Activated CD4-positive, alpha-beta T cell treated with anti-CD3 and anti-CD28 coated beads for 48 hours (primary cell): ENCODE data around the gene LRRC9.
"Not testable (repeated sequence)": the region's sequence is repeated elsewhere in the genome, so short reads cannot be mapped to it uniquely, and the experiment has no call there.

Experiments
- DNase-seq: peaks from one replicate; pipeline ENCODE4 v3.0.0-alpha.2; 2020

LRRC9 gene

GRCh38 chr14:60067882-60068281 is 147.9 kb downstream of the LRRC9 start:
- no peak for DNase-seq

- DNase-seq, result no peak
Observed at GRCh38 chr14:60079723-60080122, 159.8 kb downstream of the LRRC9 start.

GRCh38 chr14:60085085-60085484 is 165.1 kb downstream of the LRRC9 start:
- no peak for DNase-seq

GRCh38 chr14:60085693-60086092 is 165.7 kb downstream of the LRRC9 start:
- DNase-seq, result no peak

- no peak for DNase-seq
Observed at GRCh38 chr14:60087668-60088067, 167.7 kb downstream of the LRRC9 start.

GRCh38 chr14:60089221-60089620 is 169.3 kb downstream of the LRRC9 start:
- DNase-seq, result no peak

- DNase-seq, result peak; percentile 25
Observed at GRCh38 chr14:60090864-60091519, 171.0 kb downstream of the LRRC9 start.

- peak; percentile 95 for DNase-seq
Observed at GRCh38 chr14:60091550-60092525, 171.9 kb downstream of the LRRC9 start, which contains the start of gene PCNX4. PCNX4 (plus strand) TSS chr14:60091923; CDS start chr14:60107639, 15,716 bp downstream.

- DNase-seq, result peak; percentile 12
Observed at GRCh38 chr14:60092526-60092920, 172.6 kb downstream of the LRRC9 start.

- no peak for DNase-seq
Observed at GRCh38 chr14:60093080-60093479, 173.1 kb downstream of the LRRC9 start.

- no peak for DNase-seq
Observed at GRCh38 chr14:60093606-60094005, 173.7 kb downstream of the LRRC9 start.

- DNase-seq, result peak; percentile 36
Observed at GRCh38 chr14:60094306-60094897, 174.5 kb downstream of the LRRC9 start.

- DNase-seq, result no peak
Observed at GRCh38 chr14:60095231-60095630, 175.3 kb downstream of the LRRC9 start.

- no peak for DNase-seq
Observed at GRCh38 chr14:60095781-60096450, 176.0 kb downstream of the LRRC9 start.

GRCh38 chr14:60097974-60098373 is 178.0 kb downstream of the LRRC9 start:
- no peak for DNase-seq

- DNase-seq, result not testable (repeated sequence)
Observed at GRCh38 chr14:60099855-60100254, 179.9 kb downstream of the LRRC9 start.

GRCh38 chr14:60101786-60102185 is 181.8 kb downstream of the LRRC9 start:
- DNase-seq, result no peak

- DNase-seq, result no peak
Observed at GRCh38 chr14:60102389-60102788, 182.4 kb downstream of the LRRC9 start.

GRCh38 chr14:60106339-60106738 is 186.4 kb downstream of the LRRC9 start:
- no peak for DNase-seq

GRCh38 chr14:60107477-60107876 is 187.5 kb downstream of the LRRC9 start:
- DNase-seq, result no peak

- no peak for DNase-seq
Observed at GRCh38 chr14:60111732-60112131, 191.8 kb downstream of the LRRC9 start.
